ENCODE measurements around the gene ABHD4. TPM values are rescaled to one million over a fixed set of nuclear protein-coding genes. Genes with fewer than 3 reads are reported as not detected.

Gene ABHD4
- total and polyA plus RNA-seq, 10 of the 15 experiments (the other 5 are each of a cell fraction or from before 2014, with no cell fraction given): 5.4 to 28.7 (median 10.8) TPM

- Histone ChIP-seq H3K9ac (ENCODE audit: control insufficient read depth, insufficient read depth, low read length) (no peak overlapping the region), H4K20me1 (ENCODE audit: control insufficient read depth, insufficient read depth) (no peaks in the 10 kb centered on the region), H3K4me1 (ENCODE audit: control insufficient read depth, insufficient read depth, low read length) (peaks cover 79% of the 10 kb centered on the region), H3K79me2 (ENCODE audit: control insufficient read depth, insufficient read depth, low read length) (peaks cover 7% of the 10 kb centered on the region), H3K36me3 (ENCODE audit: control insufficient read depth in 2 of 2, insufficient read depth in 2 of 2, low read length in 1 of 2) (peaks cover 22 to 24% of the 10 kb centered on the region in 2 experiments), H3K4me2 (ENCODE audit: control insufficient read depth, insufficient read depth) (no peak overlapping the region), H3K4me3 (no peak overlapping the region), H3K27ac (ENCODE audit: control insufficient read depth, insufficient read depth) (peak overlapping the region; percentile 68), H3K9me3 (replicated peaks; ENCODE audit: control insufficient read depth, insufficient read depth, low read length) (no peaks in the 10 kb centered on the region), H3K27me3 (replicated peaks in 1 of 2; ENCODE audit: control insufficient read depth in 2 of 2, insufficient read depth in 2 of 2, low read length in 1 of 2) (no peaks in the 10 kb centered on the region), H2AFZ (ENCODE audit: control insufficient read depth, low read depth, low read length) (no peak overlapping the region)
- ChIA-PET CTCF (interaction anchor here (1.0 to 7.1 kb wide), 6 partner anchors 13 to 81 kb away, joined by 3 to 58 read pairs (median 4); no protein-coding TSS in a partner anchor), POLR2A (interaction anchor here (0.5 to 6.3 kb wide), 11 partner anchors 10 to 310 kb away, joined by 3 to 74 read pairs (median 4); no protein-coding TSS in a partner anchor), RAD21 (ENCODE audit: unreplicated experiment) (interaction anchor here (0.6 to 6.6 kb wide), 13 partner anchors 11 to 87 kb away, joined by 3 to 48 read pairs (median 4); no protein-coding TSS in a partner anchor), SMC1A (ENCODE audit: uncharacterized antibody, unreplicated experiment) (interaction anchor here (0.8 to 9.2 kb wide), 13 partner anchors 9 to 76 kb away, joined by 4 to 105 read pairs (median 5); no protein-coding TSS in a partner anchor)
- ATAC-seq (no peak), DNase-seq (ENCODE audit: low read depth, low spot score) (no peak), FAIRE-seq (no peak)
- intact Hi-C loops (cut with micrococcal nuclease; ENCODE audit: unreplicated experiment) (no loop called here), in situ Hi-C loops (cut with MboI) (no loop called here)
- 100% methylated on average over 2 of the region's 2 CpGs for WGBS (ENCODE audit: insufficient coverage, insufficient replicate concordance, low lambda C conversion rate, missing lambda C conversion rate)
- TF ChIP-seq ZNF384 (IDR thresholded peaks at IDR 0.05; ENCODE audit: borderline replicate concordance, low read depth, low read length) (no peak), CHD2 (IDR thresholded peaks at IDR 0.05; ENCODE audit: borderline replicate concordance, low read depth, low read length) (no peak), NR2F1 (conservative IDR thresholded peaks at IDR 0.05) (no peak), BHLHE40 (IDR thresholded peaks at IDR 0.05; ENCODE audit: borderline replicate concordance in 1 of 2, low read depth in 2 of 2, low read length in 1 of 2) (no peak), SP1 (IDR thresholded peaks at IDR 0.05; ENCODE audit: low read depth, low read length) (no peak), FOXK2 (IDR thresholded peaks at IDR 0.05) (no peak), HDAC2 (IDR thresholded peaks at IDR 0.05) (no peak), SREBF2 (IDR thresholded peaks at IDR 0.05; ENCODE audit: low read length) (no peak), MEF2A (IDR thresholded peaks at IDR 0.05; ENCODE audit: insufficient read depth, low read depth, low read length) (no peak), ATF7 (IDR thresholded peaks at IDR 0.05; ENCODE audit: low read depth) (no peak), ZSCAN29 (IDR thresholded peaks at IDR 0.05) (no peak), SMAD1 (IDR thresholded peaks at IDR 0.05; ENCODE audit: low read depth, partially characterized antibody) (no peak), CREB1 (IDR thresholded peaks at IDR 0.05; ENCODE audit: low read depth) (no peak), KAT2A (conservative IDR thresholded peaks at IDR 0.05; ENCODE audit: control insufficient read depth, low read depth, low read length) (no peak)
- no TSS peak for BruUV-seq (replicated peaks)
Observed at GRCh38 chr14:22552827-22553076, 45.3 kb upstream of the ABHD4 start.
